ENCODE results near the gene LIMD2. TPM values are rescaled to one million over a fixed set of nuclear protein-coding genes. Genes with fewer than 3 reads are reported as not detected.

LIMD2 gene
- total and polyA plus RNA-seq, 2 donors (not counting 1 experiment from before 2014, with no cell fraction given): 2.9 to 3.1 TPM

DNA sequence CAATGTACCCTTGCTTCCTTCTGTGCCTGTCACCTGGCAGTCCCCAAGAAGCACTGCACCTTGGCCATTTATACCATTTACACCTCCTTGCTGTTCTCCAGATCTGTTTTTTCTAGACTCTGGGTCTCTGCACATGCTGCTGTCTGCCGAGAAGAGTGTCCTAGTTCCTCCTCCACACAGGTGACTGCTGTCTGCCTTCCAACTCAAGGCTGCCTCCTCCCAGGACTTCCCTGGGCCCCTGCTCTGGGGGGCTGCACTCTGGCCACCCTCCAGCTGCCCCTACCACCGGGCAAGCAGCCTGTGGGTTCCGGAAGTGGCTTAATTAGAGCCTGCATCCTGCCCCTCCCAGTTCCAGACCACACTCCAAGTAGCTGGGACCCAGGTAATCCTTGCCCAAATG, 5.7 kb upstream of the LIMD2 start:
- TF ChIP-seq EZH2 (IDR thresholded peaks at IDR 0.05; ENCODE audit: low read length, missing control alignments): no peak
- TF ChIP-seq, protein P1, sequence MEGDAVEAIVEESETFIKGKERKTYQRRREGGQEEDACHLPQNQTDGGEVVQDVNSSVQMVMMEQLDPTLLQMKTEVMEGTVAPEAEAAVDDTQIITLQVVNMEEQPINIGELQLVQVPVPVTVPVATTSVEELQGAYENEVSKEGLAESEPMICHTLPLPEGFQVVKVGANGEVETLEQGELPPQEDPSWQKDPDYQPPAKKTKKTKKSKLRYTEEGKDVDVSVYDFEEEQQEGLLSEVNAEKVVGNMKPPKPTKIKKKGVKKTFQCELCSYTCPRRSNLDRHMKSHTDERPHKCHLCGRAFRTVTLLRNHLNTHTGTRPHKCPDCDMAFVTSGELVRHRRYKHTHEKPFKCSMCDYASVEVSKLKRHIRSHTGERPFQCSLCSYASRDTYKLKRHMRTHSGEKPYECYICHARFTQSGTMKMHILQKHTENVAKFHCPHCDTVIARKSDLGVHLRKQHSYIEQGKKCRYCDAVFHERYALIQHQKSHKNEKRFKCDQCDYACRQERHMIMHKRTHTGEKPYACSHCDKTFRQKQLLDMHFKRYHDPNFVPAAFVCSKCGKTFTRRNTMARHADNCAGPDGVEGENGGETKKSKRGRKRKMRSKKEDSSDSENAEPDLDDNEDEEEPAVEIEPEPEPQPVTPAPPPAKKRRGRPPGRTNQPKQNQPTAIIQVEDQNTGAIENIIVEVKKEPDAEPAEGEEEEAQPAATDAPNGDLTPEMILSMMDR (conservative IDR thresholded peaks at IDR 0.05 in 1 of 2, IDR thresholded peaks at IDR 0.05 in 1 of 2; ENCODE audit: low read depth in 1 of 2, low read length in 2 of 2): no peak
- peaks cover 11% of the 10 kb centered on the region for H3K36me3 ChIP-seq (ENCODE audit: control insufficient read depth, insufficient read depth, low read length)
- no peaks in the 10 kb centered on the region for H3K9me3 ChIP-seq (ENCODE audit: control insufficient read depth, insufficient read depth, low read depth, low read length)
- DNase-seq (ENCODE audit: low read depth in 2 of 2): no peak
- H3K79me2 ChIP-seq (ENCODE audit: control insufficient read depth, insufficient read depth, low read length): no peaks in the 10 kb centered on the region
- no peak overlapping the region for H2AFZ ChIP-seq (ENCODE audit: low read length)
- H3K4me3 ChIP-seq (replicated peaks in 1 of 4; ENCODE audit: control extremely low read depth in 1 of 4, insufficient read depth in 1 of 4, low read depth in 3 of 4, low read length in 4 of 4): no peak overlapping the region
- H3K9ac ChIP-seq (ENCODE audit: insufficient read depth, low read length): no peak overlapping the region
- no peaks in the 10 kb centered on the region for H4K20me1 ChIP-seq (ENCODE audit: control insufficient read depth, extremely low read depth, insufficient read depth, low read length)
- no peaks in the 10 kb centered on the region for H3K4me1 ChIP-seq (ENCODE audit: control insufficient read depth, extremely low read depth, insufficient read depth, low read length)
- no peaks in the 10 kb centered on the region for H3K27me3 ChIP-seq (ENCODE audit: control insufficient read depth, insufficient read depth, low read length)
- no peak overlapping the region for H3K27ac ChIP-seq (ENCODE audit: insufficient read depth, low read length)
- H3K4me2 ChIP-seq (ENCODE audit: extremely low read depth, insufficient read depth, low read length): no peak overlapping the region

DNA sequence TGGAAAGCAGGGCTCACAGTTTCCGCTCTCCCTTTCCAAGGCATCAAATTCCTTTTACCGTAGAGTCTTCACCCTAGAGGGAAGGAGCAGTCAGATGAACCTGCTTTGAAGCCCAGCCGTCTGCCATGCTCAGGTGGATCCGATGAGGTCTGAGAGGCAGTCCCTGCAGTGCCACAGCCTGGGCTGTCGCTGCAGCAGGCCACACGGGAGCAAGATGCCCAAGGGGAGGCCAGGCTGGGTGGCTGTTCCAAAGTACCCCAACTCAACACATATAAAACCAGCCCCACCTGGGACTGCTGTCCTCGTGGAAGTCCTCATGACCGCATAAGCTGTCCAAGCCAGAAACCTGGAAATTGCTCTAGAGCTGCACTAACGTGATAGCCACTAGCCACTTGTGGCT, 4.9 kb upstream of the LIMD2 start:
- H3K79me2 ChIP-seq (ENCODE audit: control insufficient read depth, insufficient read depth, low read length): no peaks in the 10 kb centered on the region
- peaks cover 11% of the 10 kb centered on the region for H3K36me3 ChIP-seq (ENCODE audit: control insufficient read depth, insufficient read depth, low read length)
- no peak overlapping the region for H2AFZ ChIP-seq (ENCODE audit: low read length)
- no peaks in the 10 kb centered on the region for H3K9me3 ChIP-seq (ENCODE audit: control insufficient read depth, insufficient read depth, low read depth, low read length)
- no peak overlapping the region for H3K9ac ChIP-seq (ENCODE audit: insufficient read depth, low read length)
- TF ChIP-seq, protein P1 (conservative IDR thresholded peaks at IDR 0.05 in 1 of 2, IDR thresholded peaks at IDR 0.05 in 1 of 2; ENCODE audit: low read depth in 1 of 2, low read length in 2 of 2): no peak
- no peak for TF ChIP-seq EZH2 (IDR thresholded peaks at IDR 0.05; ENCODE audit: low read length, missing control alignments)
- no peak overlapping the region for H3K4me3 ChIP-seq (replicated peaks in 1 of 4; ENCODE audit: control extremely low read depth in 1 of 4, insufficient read depth in 1 of 4, low read depth in 3 of 4, low read length in 4 of 4)
- no peak overlapping the region for H3K27ac ChIP-seq (ENCODE audit: insufficient read depth, low read length)
- H3K27me3 ChIP-seq (ENCODE audit: control insufficient read depth, insufficient read depth, low read length): no peaks in the 10 kb centered on the region
- H3K4me1 ChIP-seq (ENCODE audit: control insufficient read depth, extremely low read depth, insufficient read depth, low read length): no peaks in the 10 kb centered on the region
- H4K20me1 ChIP-seq (ENCODE audit: control insufficient read depth, extremely low read depth, insufficient read depth, low read length): no peaks in the 10 kb centered on the region
- DNase-seq (ENCODE audit: low read depth in 2 of 2): no peak
- no peak overlapping the region for H3K4me2 ChIP-seq (ENCODE audit: extremely low read depth, insufficient read depth, low read length)

DNA sequence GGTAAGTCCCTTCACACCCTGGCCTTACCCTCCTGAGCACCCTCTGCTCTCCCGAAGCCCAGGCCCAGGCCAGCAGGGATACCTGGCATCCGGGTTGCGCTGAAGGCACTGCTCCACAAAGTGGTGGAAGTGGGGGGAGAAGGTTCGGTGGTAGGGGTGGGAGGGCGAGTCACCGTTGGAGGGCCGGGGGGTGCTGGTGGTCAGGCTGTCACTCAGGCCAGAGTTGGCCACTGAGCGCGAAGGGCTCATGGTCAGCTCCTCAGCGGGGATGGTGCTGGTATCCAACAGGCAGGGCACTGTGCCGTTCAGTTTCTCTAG, 4.3 kb upstream of the LIMD2 start:
- TF ChIP-seq EZH2 (IDR thresholded peaks at IDR 0.05; ENCODE audit: low read length, missing control alignments): no peak
- TF ChIP-seq, protein P1 (conservative IDR thresholded peaks at IDR 0.05 in 1 of 2, IDR thresholded peaks at IDR 0.05 in 1 of 2; ENCODE audit: low read depth in 1 of 2, low read length in 2 of 2): no peak
- Histone ChIP-seq H3K4me3 (replicated peaks in 1 of 4; ENCODE audit: control extremely low read depth in 1 of 4, insufficient read depth in 1 of 4, low read depth in 3 of 4, low read length in 4 of 4) (no peak overlapping the region), H4K20me1 (ENCODE audit: control insufficient read depth, extremely low read depth, insufficient read depth, low read length) (no peaks in the 10 kb centered on the region), H3K4me1 (ENCODE audit: control insufficient read depth, extremely low read depth, insufficient read depth, low read length) (no peaks in the 10 kb centered on the region), H3K27ac (ENCODE audit: insufficient read depth, low read length) (no peak overlapping the region), H3K4me2 (ENCODE audit: extremely low read depth, insufficient read depth, low read length) (no peak overlapping the region), H2AFZ (ENCODE audit: low read length) (no peak overlapping the region), H3K9me3 (ENCODE audit: control insufficient read depth, insufficient read depth, low read depth, low read length) (no peaks in the 10 kb centered on the region), H3K27me3 (ENCODE audit: control insufficient read depth, insufficient read depth, low read length) (no peaks in the 10 kb centered on the region), H3K9ac (ENCODE audit: insufficient read depth, low read length) (no peak overlapping the region), H3K79me2 (ENCODE audit: control insufficient read depth, insufficient read depth, low read length) (no peaks in the 10 kb centered on the region), H3K36me3 (ENCODE audit: control insufficient read depth, insufficient read depth, low read length) (peaks cover 9% of the 10 kb centered on the region)
- no peak for DNase-seq (ENCODE audit: low read depth in 2 of 2)

Measured in fibroblast of lung (primary cell).